Suprapubic skin (tissue), 4 donors: ENCODE measurements around the gene MCC. TPM values are rescaled to one million over a fixed set of nuclear protein-coding genes. Genes with fewer than 3 reads are reported as not detected.

Source experiments
- DNase-seq, 2 donors: peaks; one replicate each; pipeline ENCODE4 v3.0.0-alpha.2; 2019; ENCODE audit warnings: low spot score in 2 of 2
- H3K27ac ChIP-seq: fragments of 200-600 bp; sonication (generic); one replicate; pipeline ENCODE4 v1.5.1; 2019
- H3K27me3 ChIP-seq: fragments of 200-600 bp; sonication (generic); one replicate; pipeline ENCODE4 v1.5.1; 2019
- H3K36me3 ChIP-seq: fragments of 200-600 bp; sonication (generic); one replicate; pipeline ENCODE4 v1.5.1; 2019
- H3K4me1 ChIP-seq: fragments of 200-600 bp; sonication (generic); one replicate; pipeline ENCODE4 v1.5.1; 2019
- H3K4me3 ChIP-seq: fragments of 200-600 bp; sonication (generic); one replicate; pipeline ENCODE4 v1.5.1; 2019; ENCODE audit warnings: mild to moderate bottlenecking
- H3K9me3 ChIP-seq: fragments of 200-600 bp; sonication (generic); one replicate; pipeline ENCODE4 v1.5.1; 2019
- EP300 ChIP-seq: sonication (generic); formaldehyde crosslinking; IDR thresholded peaks from one replicate; pipeline ENCODE4 v1.6.1; 2017; ENCODE audit warnings: antibody characterized with exemption
- POLR2A ChIP-seq, 2 donors: fragments of 450-650 bp; IDR thresholded peaks; one replicate each; pipeline ENCODE4 v1.6.1; 2017; ENCODE audit warnings: antibody characterized with exemption in 2 of 2, mild to moderate bottlenecking in 2 of 2, moderate library complexity in 2 of 2
- POLR2AphosphoS5 ChIP-seq, 3 donors: sonication (generic); formaldehyde crosslinking; IDR thresholded peaks; one replicate each; pipeline ENCODE4 v1.6.1; 2017; ENCODE audit warnings: antibody characterized with exemption in 3 of 3
- WGBS: methylation state at CpG from one replicate; pipeline ENCODE4 v1.1.5; 2018; 5-methylcytosine and 5-hydroxymethylcytosine counted together
- total RNA-seq, 4 donors: library from RNA; depleted of rRNA; stranded (reverse); fragments of >200 nt; gene quantifications; one replicate each; pipeline ENCODE4 v1.1.0, GENCODE V29; 2016
- TF ChIP-seq, protein P1 (sequence below), 2 donors: fragments of 200-600 bp in 1 of 2; fragments of 450-650 bp in 1 of 2; sonication (generic) in 1 of 2; IDR thresholded peaks; one replicate each; pipeline ENCODE4 v1.5.1; 2016 to 2019; ENCODE audit warnings: antibody characterized with exemption in 2 of 2, mild to moderate bottlenecking in 1 of 2, moderate library complexity in 1 of 2

MCC gene
- total RNA-seq, 4 donors from 2014 or later: 67.7 to 105 (median 86.6) TPM

DNA sequence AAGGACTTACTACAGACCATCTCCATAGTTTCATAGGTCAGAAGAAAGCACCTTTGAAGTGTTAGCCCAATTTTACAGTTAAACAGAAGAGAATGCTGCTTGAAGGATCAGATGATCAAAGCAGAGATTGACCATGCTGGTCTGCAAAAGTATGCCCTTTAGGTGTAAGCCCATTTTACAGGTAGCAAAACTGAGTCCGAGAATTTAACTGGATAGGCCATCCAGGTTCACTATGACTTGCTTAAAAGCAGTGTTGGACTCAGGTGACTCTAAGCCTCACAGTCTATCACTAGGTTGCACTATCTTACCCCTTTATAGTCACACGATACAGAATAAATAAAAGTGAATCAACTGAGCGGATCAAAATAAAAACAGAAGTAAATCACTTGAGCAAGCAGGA lies 299.0 kb downstream of the MCC start:
- WGBS: 94% methylated on average over 3 of the region's 3 CpGs
- H3K4me1 ChIP-seq: peaks cover 9% of the 10 kb centered on the region

DNA sequence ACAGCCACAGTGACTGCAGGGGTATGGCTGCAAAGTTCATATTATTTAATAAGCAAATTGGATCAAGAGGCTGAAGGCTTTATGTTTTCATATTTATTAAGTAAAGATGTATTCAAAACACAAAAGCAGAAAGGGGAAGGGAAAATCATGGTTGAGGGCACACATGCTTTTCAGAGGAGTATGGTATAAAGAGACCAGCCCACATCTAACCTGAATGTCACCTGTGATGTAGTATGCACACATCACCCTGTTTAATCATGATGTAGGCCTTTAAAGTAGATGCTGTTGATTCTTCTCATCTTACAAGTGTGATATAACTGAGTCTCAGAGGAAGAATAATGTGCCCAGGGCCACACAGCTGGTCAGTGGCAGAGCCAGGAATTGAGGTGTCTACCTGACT lies 299.8 kb downstream of the MCC start:
- Histone ChIP-seq H3K9me3 (no peaks in the 10 kb centered on the region), H3K36me3 (no peaks in the 10 kb centered on the region), H3K27ac (no peak overlapping the region), H3K27me3 (no peaks in the 10 kb centered on the region), H3K4me3 (no peak overlapping the region), H3K4me1 (peaks cover 9% of the 10 kb centered on the region)
- DNase-seq: no peak
- TF ChIP-seq EP300 (no peak), POLR2AphosphoS5 (IDR thresholded peaks at IDR 0.05) (no peak), POLR2A (IDR thresholded peaks at IDR 0.05) (no peak)
- TF ChIP-seq, protein P1, sequence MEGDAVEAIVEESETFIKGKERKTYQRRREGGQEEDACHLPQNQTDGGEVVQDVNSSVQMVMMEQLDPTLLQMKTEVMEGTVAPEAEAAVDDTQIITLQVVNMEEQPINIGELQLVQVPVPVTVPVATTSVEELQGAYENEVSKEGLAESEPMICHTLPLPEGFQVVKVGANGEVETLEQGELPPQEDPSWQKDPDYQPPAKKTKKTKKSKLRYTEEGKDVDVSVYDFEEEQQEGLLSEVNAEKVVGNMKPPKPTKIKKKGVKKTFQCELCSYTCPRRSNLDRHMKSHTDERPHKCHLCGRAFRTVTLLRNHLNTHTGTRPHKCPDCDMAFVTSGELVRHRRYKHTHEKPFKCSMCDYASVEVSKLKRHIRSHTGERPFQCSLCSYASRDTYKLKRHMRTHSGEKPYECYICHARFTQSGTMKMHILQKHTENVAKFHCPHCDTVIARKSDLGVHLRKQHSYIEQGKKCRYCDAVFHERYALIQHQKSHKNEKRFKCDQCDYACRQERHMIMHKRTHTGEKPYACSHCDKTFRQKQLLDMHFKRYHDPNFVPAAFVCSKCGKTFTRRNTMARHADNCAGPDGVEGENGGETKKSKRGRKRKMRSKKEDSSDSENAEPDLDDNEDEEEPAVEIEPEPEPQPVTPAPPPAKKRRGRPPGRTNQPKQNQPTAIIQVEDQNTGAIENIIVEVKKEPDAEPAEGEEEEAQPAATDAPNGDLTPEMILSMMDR (IDR thresholded peaks at IDR 0.05): no peak

More for the DNA sequence above, 299.0 kb downstream of the MCC start:
- Histone ChIP-seq H3K4me3 (no peak overlapping the region), H3K9me3 (no peaks in the 10 kb centered on the region), H3K27me3 (no peaks in the 10 kb centered on the region), H3K27ac (no peak overlapping the region), H3K36me3 (no peaks in the 10 kb centered on the region)
- DNase-seq: no peak
- TF ChIP-seq POLR2A (IDR thresholded peaks at IDR 0.05): no peak
- TF ChIP-seq, protein P1 (IDR thresholded peaks at IDR 0.05): no peak
- no peak for TF ChIP-seq POLR2AphosphoS5 (IDR thresholded peaks at IDR 0.05)
- TF ChIP-seq EP300: no peak

DNA sequence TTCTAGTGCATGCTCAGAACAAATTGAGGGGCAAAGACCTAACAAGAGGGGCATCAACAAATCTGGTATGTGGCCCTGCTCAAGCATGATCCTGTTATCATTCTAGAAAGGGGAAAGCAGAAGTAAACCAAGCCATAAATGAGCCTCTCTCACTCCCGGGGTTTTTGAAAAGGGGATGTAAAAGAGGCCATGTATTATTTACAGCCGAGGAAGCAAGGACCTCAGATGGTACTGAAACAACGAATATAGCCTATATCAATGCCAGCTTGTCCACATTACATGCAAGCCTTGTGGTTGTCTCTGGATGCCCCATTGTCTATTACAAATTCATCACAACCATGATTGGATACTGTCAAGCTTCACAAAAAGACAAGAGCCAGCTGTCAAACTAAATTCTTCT lies 300.3 kb downstream of the MCC start:
- DNase-seq: no peak
- Histone ChIP-seq H3K27me3 (no peaks in the 10 kb centered on the region), H3K36me3 (no peaks in the 10 kb centered on the region), H3K4me3 (no peak overlapping the region), H3K9me3 (no peaks in the 10 kb centered on the region), H3K27ac (no peak overlapping the region), H3K4me1 (peaks cover 9% of the 10 kb centered on the region)
- 66% methylated on average over 3 of the region's 3 CpGs for WGBS
- TF ChIP-seq, protein P1 (IDR thresholded peaks at IDR 0.05): no peak
- no peak for TF ChIP-seq POLR2A (IDR thresholded peaks at IDR 0.05)

DNA sequence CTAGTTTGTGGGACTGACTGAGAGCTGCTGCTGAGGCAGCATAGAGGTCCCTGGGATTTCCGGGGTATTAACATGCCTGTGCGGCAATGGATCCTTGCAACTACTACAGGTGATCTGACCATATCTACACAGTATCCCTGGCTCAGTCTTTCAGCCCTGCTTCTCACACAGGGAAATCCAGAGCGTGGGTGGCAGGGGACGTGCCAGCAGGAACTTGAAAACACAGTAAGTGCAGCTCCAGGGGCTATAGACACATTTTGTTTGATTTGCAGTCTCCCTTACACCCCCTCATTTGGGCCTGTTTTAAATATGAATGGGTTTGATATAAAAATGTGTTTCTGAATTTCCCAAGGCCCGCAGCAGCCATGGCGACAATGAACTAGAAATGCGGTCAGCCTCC lies 302.2 kb downstream of the MCC start:
- Histone ChIP-seq H3K27ac (no peak overlapping the region), H3K4me3 (no peak overlapping the region), H3K4me1 (peaks cover 9% of the 10 kb centered on the region), H3K9me3 (no peaks in the 10 kb centered on the region), H3K36me3 (no peaks in the 10 kb centered on the region), H3K27me3 (no peaks in the 10 kb centered on the region)
- WGBS: 81% methylated on average over 7 of the region's 7 CpGs
- TF ChIP-seq POLR2AphosphoS5 (IDR thresholded peaks at IDR 0.05) (no peak), POLR2A (IDR thresholded peaks at IDR 0.05) (no peak), EP300 (no peak)
- TF ChIP-seq, protein P1 (IDR thresholded peaks at IDR 0.05): no peak
- DNase-seq: no peak

DNA sequence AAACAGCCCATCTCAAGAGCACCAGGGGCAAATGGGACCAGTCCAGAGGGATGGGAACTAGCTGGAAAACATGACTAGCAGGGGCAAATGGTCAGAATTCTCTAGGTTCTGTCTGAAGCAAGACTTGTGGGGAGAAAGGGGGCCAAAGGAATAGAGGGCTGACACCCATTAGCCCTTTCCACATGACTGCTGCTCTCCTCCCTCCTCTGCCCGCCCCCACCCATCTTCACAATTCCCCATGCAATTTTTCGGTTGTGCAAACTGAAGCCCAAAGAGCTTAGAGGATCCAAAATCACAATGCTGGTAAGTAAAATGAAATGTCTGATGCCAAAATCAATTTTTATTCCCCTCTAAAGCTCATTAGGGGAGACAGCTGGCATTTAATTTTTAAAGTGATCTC lies 304.6 kb downstream of the MCC start:
- no peak overlapping the region for H3K4me3 ChIP-seq
- no peaks in the 10 kb centered on the region for H3K27me3 ChIP-seq
- H3K36me3 ChIP-seq: no peaks in the 10 kb centered on the region
- WGBS: 88% methylated on average over 2 of the region's 2 CpGs
- H3K27ac ChIP-seq: no peak overlapping the region
- peaks cover 9% of the 10 kb centered on the region for H3K4me1 ChIP-seq
- TF ChIP-seq, protein P1 (IDR thresholded peaks at IDR 0.05): no peak
- TF ChIP-seq EP300 (no peak), POLR2A (IDR thresholded peaks at IDR 0.05) (no peak)
- H3K9me3 ChIP-seq: no peaks in the 10 kb centered on the region
- DNase-seq: no peak
